ENCODE results near the gene PPP1R12A.

GRCh38 chr12:79932357-79932756 is 2.5 kb downstream of the PPP1R12A start:
- TF ChIP-seq POLR2AphosphoS5 (IDR thresholded peaks at IDR 0.05; ENCODE audit: low read depth, low read length), result no peak
- no peak for TF ChIP-seq SP1 (IDR thresholded peaks at IDR 0.05; ENCODE audit: low read depth)
- no peak for TF ChIP-seq CEBPB (IDR thresholded peaks at IDR 0.05; ENCODE audit: low read depth)
- TF ChIP-seq CTCF (IDR thresholded peaks at IDR 0.05 in 2 of 3, conservative IDR thresholded peaks at IDR 0.05 in 1 of 3; ENCODE audit: borderline replicate concordance in 1 of 3, insufficient read depth in 1 of 3, low read depth in 2 of 3, low read length in 2 of 3), result no peak
